Glomerular visceral epithelial cell (primary cell): ENCODE data around the gene EGLN1.

ENCODE experiments used
- DNase-seq: peaks from one replicate; pipeline ENCODE4 v3.0.0-alpha.2; 2016; ENCODE audit errors: extremely low spot score

EGLN1 gene

GRCh38 chr1:231397886-231398671 lies 24.0 kb downstream of the EGLN1 start:
- no peak for DNase-seq

DNA sequence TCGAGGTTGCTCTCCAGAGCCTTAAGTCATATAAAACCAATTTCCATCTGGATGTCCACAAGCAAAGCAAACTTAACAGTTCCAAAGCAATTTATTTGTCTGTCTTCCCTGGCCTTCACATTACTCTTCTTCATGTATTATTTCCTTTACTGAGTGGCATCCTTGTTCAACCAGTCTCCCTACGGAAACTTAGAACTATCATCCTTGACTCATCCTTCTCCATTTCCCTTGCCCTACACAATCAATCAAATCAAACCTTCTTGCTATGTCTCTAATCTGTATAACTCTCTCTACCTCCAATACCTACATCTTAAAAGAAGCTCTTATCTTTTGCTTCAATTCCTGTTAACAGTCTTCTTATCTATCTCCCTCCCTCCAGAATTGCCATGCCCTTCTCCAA lies 25.4 kb downstream of the EGLN1 start:
- no peak for DNase-seq

DNA sequence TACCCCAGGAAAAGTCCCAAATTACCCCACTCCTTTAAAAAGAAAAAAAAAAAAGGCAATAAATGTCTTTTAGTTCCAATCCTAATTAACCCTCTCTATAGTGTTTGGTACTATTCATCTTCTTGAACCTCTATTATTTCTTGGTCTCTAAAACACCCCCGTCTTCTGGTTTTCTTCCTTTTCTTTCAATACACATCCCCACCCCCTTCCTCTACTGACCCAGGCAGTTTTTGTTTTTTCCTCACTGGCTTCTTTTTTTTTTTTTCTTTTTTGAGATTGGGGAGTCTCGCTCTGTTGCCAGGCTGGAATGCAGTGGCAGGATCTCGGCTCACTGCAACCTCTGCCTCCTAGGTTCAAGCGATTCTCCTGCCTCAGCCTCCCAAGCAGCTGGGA lies 26.1 kb downstream of the EGLN1 start:
- no peak for DNase-seq

- DNase-seq = peak; percentile 86
Measured at GRCh38 chr1:231395076-231395997, 26.8 kb downstream of the EGLN1 start.

DNA sequence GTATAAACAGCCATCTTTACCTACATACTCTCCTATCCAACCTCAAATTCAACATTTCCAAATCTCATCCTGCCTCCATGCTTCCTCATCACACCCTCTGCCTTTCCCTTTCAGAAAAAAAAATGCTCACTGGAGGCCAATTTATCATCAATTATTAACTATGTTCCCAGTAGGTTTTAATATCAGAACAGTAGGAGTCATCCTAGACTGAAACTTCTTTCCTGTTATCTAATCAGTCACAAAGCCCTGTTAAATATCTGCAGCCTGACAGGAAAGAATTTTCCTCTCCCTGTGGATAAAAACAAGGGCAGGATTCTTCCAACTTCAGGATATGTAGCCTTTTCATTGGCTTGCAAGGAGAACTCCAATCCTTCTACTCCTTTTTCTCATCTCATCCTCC lies 28.4 kb downstream of the EGLN1 start:
- peak; percentile 59 for DNase-seq

DNA sequence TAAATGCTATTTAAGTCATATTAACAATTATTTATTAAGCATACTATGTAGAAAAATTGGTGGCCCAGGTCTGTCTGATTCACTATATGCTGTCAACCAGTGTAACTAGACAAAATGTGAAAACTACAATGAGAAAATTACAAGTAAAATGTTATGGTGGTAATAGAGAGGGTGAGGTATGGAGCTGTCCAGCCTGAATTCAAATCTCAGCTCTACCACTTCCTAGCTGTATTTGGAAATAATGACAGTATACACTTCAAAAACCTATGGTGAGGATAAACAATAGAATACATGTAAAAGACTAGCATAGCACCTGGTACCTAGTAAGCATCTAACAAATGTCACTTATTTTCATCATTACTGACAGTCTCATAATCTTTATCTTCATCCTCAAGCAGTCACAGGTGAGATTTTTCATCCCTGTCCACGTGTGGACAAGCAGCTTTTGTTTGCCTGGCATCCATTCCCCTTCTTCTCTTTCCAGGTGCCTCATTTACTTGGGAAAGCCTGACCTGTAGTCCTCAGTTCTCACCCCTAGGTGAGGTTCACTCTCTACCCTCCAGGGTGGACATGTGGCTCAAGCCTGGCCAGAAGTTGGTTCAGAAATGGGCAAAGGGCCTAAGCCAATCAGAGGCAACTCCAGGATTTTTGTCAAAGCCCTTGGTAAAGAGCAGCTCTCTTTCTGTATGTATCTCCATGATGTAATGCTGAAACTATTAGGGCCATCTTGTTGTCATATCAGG lies 29.5 kb downstream of the EGLN1 start:
- no peak for DNase-seq

DNA sequence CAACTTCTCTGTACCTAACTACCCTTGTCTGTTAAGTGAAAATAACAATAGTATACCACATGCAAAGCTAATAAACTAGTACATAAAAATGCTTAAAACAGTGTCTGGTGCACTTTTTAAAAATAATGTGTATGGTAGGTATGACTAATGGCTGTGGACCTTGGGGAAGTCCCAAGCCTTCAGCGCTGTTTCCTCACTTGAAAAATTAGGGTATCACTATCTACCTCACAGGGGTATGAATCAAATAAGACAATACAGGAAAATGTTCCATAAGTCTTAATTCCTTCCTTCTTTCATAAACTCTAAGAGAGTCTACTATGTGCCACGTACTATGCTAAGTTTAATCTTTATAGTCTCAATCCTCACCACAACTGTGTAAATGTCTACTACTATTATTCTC lies 32.0 kb downstream of the EGLN1 start:
- peak; percentile 53 for DNase-seq

DNA sequence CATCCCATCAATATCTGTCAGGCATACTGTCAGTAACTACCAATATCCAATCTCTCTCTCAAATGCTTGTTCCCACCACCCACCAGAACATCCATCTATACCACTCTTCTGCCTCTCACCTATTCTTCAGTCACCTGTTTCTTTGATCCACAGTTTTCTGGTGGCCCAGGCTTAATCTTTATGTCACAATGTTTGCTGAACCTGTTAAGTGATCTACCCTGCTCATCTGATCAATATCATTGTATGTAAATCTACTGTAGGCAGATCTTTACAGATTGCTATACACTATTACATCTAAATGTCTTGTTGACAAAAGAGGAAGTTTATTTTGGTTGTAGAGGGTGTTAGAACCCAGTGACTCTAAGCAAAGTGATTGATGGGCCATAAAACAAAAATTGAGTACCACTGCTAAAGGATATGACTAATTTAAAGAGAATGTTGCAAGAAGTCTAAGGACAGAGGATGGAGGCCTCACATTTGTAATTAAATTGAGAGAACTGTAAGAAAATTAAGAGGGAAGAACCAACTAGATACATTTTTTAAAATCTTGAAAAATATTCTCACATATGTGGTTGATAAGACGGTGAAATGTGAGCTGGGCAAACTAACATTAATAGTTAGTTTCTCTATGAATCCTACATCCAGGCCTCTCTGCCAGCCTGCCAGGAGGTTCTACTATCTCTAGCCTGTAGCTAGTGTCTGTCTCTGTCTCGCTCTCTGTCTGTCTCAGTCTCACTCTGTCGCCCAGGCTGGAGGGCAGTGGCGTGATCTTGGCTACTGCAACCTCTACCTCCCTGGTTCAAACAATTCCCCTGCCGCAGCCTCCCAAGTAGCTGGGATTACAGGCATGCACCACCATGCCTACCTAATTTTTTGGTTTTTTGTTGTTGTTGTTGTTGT lies 34.1 kb downstream of the EGLN1 start:
- DNase-seq = no peak

DNA sequence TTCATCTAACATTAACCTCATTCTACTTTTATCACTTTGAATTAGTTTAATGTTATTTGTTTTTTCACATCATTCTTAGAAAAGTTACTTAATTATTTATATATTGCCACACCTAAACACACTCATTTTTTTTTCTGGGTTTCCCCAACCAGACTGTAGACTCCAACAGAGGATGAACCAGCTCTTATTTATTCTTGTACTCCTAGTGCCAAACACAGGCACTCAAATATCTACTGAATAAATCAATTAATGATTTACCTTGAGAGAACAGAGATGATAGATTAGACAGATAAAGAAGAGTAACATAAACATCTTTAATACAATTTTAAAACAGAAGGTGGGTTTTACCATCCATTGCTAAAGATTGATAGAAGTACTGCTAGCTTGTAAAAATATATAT lies 35.6 kb downstream of the EGLN1 start:
- DNase-seq = no peak

- DNase-seq = no peak
Measured at GRCh38 chr1:231385416-231385748, 36.7 kb downstream of the EGLN1 start.

DNA sequence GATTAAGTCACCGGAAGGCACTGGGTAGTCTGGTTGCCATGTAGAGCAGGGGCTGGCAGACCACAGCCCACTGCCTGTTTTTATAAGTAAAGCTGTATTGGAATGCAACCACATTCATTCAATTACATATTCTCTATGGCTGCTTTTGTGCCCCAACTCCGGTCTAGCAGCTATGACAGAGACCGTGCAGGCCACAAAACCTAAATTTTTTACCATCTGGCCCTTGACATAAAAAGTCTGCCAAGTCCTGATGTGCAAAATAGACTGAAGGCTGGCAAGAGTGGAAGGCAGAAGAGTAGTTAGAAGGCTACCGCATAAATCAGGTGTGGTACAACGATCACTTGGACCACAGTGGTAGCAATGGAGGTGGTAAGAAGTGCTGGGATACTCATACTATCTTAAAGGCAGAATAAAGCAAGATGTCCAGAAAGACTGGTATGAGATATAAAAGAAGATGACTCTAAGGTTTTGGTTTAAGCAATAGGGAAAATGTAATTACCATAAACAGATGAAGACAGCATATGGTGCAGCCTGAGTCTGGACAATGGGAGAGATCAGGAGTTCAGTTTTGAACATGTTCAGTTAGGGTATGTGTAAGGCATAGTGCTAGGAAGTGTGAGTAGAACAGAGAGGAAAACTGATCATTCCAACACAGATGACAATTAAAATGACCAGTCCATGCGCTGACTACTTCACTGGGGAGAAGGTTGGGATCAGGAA lies 37.2 kb downstream of the EGLN1 start:
- DNase-seq = no peak

GRCh38 chr1:231383159-231383860 lies 38.8 kb downstream of the EGLN1 start:
- DNase-seq = no peak

DNA sequence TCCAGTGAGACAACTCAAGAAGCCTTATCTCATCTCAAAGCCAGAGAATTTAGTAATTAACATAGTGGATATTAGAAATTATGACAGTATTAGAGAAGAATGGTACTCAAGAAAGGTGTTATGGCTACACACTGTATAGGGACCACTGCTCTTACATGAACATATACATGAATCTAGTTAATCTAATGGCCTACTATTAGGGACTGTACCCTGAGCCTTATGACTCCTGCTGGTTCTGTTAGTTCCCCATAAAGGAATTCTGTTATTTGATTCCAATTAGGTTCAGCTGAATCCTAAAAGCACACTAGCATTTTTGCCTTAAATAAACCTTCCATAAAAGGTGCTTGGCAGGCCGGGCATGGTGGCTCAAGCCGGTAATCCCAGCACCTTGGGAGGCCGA lies 39.7 kb downstream of the EGLN1 start:
- DNase-seq = no peak

GRCh38 chr1:231381729-231382128 lies 40.4 kb downstream of the EGLN1 start:
- DNase-seq = no peak

DNA sequence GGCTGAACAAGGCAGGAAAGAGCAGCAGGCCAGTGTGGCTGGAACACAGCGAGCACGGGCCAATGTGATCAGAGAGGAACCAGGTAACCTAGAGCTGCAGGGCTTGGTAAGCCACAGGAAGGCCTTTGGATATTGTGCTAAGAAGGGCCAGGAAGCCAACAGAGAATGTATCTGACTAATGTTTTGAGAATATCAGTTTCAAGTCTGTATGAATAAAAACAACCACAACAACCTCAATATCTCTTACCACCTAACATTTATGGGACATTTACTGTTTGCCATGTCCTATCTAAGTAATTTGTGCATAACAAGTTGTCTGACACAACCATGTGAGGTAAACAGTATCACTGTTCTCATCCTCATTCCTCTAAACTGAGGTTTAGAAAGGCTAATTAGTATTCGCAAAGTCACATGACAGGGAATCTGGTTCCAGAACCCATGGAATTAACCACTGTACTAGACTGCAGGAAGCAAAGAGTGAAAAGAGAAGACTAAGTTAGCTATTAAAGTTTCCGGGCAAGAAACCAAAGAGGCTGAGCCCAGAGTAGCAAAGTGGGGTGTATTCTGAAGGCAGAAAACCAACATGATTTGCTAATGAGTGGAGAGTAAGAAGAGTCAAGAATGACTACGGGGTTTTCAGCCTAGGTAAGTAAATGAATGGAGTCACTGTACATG lies 45.1 kb downstream of the EGLN1 start:
- DNase-seq = peak; percentile 59

GRCh38 chr1:231376101-231376500 lies 46.0 kb downstream of the EGLN1 start:
- no peak for DNase-seq

DNA sequence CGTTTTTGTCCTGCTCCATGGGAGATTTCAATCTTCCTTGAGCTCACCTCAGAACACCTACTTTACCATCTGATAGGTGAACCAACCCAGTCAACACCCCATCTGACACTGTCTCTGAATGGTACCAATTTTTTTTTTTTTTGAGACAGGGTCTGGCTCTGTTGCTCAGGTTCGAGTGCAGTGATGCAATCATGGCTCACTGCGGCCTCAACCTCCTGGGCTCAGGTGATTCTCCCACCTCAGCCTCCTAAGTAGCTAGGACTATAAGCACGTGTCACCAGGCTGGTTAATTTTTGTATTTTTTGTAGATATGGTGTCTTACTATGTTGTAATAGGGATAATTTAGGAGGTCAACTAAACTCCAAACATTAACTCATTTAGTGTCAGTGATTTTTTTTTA lies 47.7 kb downstream of the EGLN1 start:
- no peak for DNase-seq

GRCh38 chr1:231372501-231372900 lies 49.6 kb downstream of the EGLN1 start:
- DNase-seq = no peak

- no peak for DNase-seq
Measured at GRCh38 chr1:231369282-231369681, 52.8 kb downstream of the EGLN1 start.

GRCh38 chr1:231364192-231364591 lies 57.9 kb downstream of the EGLN1 start:
- no peak for DNase-seq
